Measurements from ENCODE around the gene RETSAT. TPM values are rescaled to one million over a fixed set of nuclear protein-coding genes. Genes with fewer than 3 reads are reported as not detected.

RETSAT gene
- total and polyA plus RNA-seq, 2 donors (not counting 1 experiment from before 2014, with no cell fraction given): 13.0 to 28.1 TPM

DNA sequence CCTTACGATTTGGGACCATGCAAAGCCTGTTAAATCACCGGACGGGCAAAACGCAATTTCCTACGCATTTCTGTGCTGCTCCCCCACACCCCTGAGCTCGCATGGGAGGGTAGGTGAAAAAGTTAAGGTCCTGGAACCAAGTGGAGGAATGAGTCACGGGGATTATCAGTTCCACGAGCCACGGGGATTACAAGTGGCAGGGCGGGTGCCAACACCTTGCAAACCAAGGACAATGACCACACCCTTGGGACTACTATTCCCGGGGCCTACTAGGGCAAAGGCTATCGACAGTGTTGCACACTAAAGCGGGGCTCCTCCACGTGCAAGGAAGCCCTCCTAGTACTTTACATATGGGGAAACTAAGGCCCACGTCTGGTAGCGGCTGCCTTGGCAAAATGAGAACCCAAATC lies 447 bp downstream of the RETSAT start:
- ChIA-PET CTCF (interaction anchor here (1.2 to 1.8 kb wide), 3 partner anchors 198 to 378 kb away, joined by 3 to 5 read pairs (median 4); no protein-coding TSS in a partner anchor), POLR2A (interaction anchor here (0.6 to 2.4 kb wide), 8 partner anchors 27 to 185 kb away, joined by 4 to 25 read pairs (median 6); partner anchors contain the start of genes CAPG, MAT2A, SH2D6 and TGOLN2)
- intact Hi-C loops (cut with micrococcal nuclease): loop anchor here (1.0 to 5.0 kb wide), 7 partner anchors 26 to 263 kb away; partner anchors contain the start of genes CAPG, GGCX, MAT2A and USP39
- peak overlapping the region; percentile 100 for H2AFZ ChIP-seq (ENCODE audit: insufficient read depth, low read depth, low read length, poor library complexity, severe bottlenecking)
- peak overlapping the region; percentile 95 for H3K27ac Mint-ChIP-seq
- 41% methylated on average over 12 of the region's 16 CpGs for WGBS (ENCODE audit: insufficient coverage)
- peak overlapping the region; percentile 97 for H3K4me2 ChIP-seq (replicated peaks; ENCODE audit: low read depth, low read length, poor library complexity, severe bottlenecking)
- peaks cover 38% of the 10 kb centered on the region for H3K4me1 Mint-ChIP-seq
- no peak for ATAC-seq (ENCODE audit: low read depth)
- peaks cover 0 to 25% of the 10 kb centered on the region in 2 experiments for H3K36me3 ChIP-seq (replicated peaks in 1 of 2; ENCODE audit: control extremely low read depth in 1 of 2, control insufficient read depth in 1 of 2, extremely low read depth in 1 of 2, insufficient read depth in 2 of 2, low read length in 1 of 2)
- TF ChIP-seq EZH2 (IDR thresholded peaks at IDR 0.05; ENCODE audit: borderline replicate concordance, insufficient read depth, low read depth, low read length, poor library complexity, severe bottlenecking): no peak
- TF ChIP-seq, protein P1, sequence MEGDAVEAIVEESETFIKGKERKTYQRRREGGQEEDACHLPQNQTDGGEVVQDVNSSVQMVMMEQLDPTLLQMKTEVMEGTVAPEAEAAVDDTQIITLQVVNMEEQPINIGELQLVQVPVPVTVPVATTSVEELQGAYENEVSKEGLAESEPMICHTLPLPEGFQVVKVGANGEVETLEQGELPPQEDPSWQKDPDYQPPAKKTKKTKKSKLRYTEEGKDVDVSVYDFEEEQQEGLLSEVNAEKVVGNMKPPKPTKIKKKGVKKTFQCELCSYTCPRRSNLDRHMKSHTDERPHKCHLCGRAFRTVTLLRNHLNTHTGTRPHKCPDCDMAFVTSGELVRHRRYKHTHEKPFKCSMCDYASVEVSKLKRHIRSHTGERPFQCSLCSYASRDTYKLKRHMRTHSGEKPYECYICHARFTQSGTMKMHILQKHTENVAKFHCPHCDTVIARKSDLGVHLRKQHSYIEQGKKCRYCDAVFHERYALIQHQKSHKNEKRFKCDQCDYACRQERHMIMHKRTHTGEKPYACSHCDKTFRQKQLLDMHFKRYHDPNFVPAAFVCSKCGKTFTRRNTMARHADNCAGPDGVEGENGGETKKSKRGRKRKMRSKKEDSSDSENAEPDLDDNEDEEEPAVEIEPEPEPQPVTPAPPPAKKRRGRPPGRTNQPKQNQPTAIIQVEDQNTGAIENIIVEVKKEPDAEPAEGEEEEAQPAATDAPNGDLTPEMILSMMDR (IDR thresholded peaks at IDR 0.05): no peak
- H3K9ac ChIP-seq (ENCODE audit: low read length): peak overlapping the region; percentile 100
- no peaks in the 10 kb centered on the region for H3K27me3 ChIP-seq (replicated peaks in 1 of 4; ENCODE audit: control extremely low read depth in 1 of 4, control insufficient read depth in 3 of 4, insufficient read depth in 4 of 4, low read length in 3 of 4)
- H3K27me3 Mint-ChIP-seq: no peaks in the 10 kb centered on the region
- no peak for DNase-seq
- H4K20me1 ChIP-seq (ENCODE audit: control insufficient read depth, insufficient read depth, low read length, poor library complexity, severe bottlenecking): no peaks in the 10 kb centered on the region
- peaks cover 57% of the 10 kb centered on the region for H3K79me2 ChIP-seq (ENCODE audit: control insufficient read depth, insufficient read depth, low read length)
- H3K4me1 ChIP-seq (ENCODE audit: control insufficient read depth in 2 of 2, insufficient read depth in 2 of 2, low read length in 2 of 2): peaks cover 19 to 26% of the 10 kb centered on the region in 2 donors
- H3K4me3 ChIP-seq (ENCODE audit: control extremely low read depth in 1 of 5, extremely low read depth in 1 of 5, insufficient read depth in 1 of 5, low read depth in 2 of 5, low read length in 4 of 5): peak overlapping the region; percentile 0 to 100 (median 85)
- peak overlapping the region; percentile 45 to 95 for H3K27ac ChIP-seq (ENCODE audit: low read length in 2 of 2)
- H3K9me3 ChIP-seq (ENCODE audit: control extremely low read depth in 1 of 3, control insufficient read depth in 2 of 3, insufficient read depth in 1 of 3, low read length in 2 of 3): no peaks in the 10 kb centered on the region
- H3K9me3 Mint-ChIP-seq (ENCODE audit: insufficient read depth): no peaks in the 10 kb centered on the region
- H3K4me3 Mint-ChIP-seq: peak overlapping the region; percentile 95

DNA sequence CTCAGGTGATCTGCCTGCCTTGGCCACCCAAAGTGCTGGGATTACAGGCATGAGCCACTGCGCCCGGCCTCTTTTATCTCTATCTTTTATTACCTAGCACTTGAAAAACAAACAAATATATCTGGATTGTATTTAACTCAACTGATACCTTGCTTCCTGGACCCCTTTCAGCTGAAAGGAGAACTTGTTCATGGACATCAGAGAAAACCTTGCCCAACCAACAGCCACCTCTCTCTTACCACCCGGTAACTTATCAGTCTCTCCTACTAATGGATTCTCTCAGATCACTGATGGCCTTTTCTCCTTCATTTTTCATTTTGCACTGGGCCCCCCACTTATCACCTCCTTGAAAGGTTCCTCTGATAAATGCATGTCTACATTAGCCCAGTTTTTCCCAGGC lies 6.7 kb downstream of the RETSAT start:
- Histone ChIP-seq H3K27ac (ENCODE audit: low read length in 2 of 2) (no peak overlapping the region), H3K4me2 (replicated peaks; ENCODE audit: low read depth, low read length, poor library complexity, severe bottlenecking) (no peak overlapping the region), H4K20me1 (ENCODE audit: control insufficient read depth, insufficient read depth, low read length, poor library complexity, severe bottlenecking) (no peaks in the 10 kb centered on the region), H3K36me3 (replicated peaks in 1 of 2; ENCODE audit: control extremely low read depth in 1 of 2, control insufficient read depth in 1 of 2, extremely low read depth in 1 of 2, insufficient read depth in 2 of 2, low read length in 1 of 2) (peaks cover 0 to 38% of the 10 kb centered on the region in 2 experiments), H3K27me3 (replicated peaks in 1 of 4; ENCODE audit: control extremely low read depth in 1 of 4, control insufficient read depth in 3 of 4, insufficient read depth in 4 of 4, low read length in 3 of 4) (no peaks in the 10 kb centered on the region), H3K79me2 (ENCODE audit: control insufficient read depth, insufficient read depth, low read length) (peaks cover 7% of the 10 kb centered on the region), H3K9ac (ENCODE audit: low read length) (no peak overlapping the region), H2AFZ (ENCODE audit: insufficient read depth, low read depth, low read length, poor library complexity, severe bottlenecking) (no peak overlapping the region), H3K4me3 (ENCODE audit: control extremely low read depth in 1 of 5, extremely low read depth in 1 of 5, insufficient read depth in 1 of 5, low read depth in 2 of 5, low read length in 4 of 5) (no peak overlapping the region), H3K4me1 (ENCODE audit: control insufficient read depth in 2 of 2, insufficient read depth in 2 of 2, low read length in 2 of 2) (no peaks in the 10 kb centered on the region), H3K9me3 (ENCODE audit: control extremely low read depth in 1 of 3, control insufficient read depth in 2 of 3, insufficient read depth in 1 of 3, low read length in 2 of 3) (no peaks in the 10 kb centered on the region)
- DNase-seq (no peak), ATAC-seq (ENCODE audit: low read depth) (no peak)
- ChIA-PET POLR2A (no interaction called here), CTCF (no interaction called here)
- 100% methylated on average over 1 of the region's 3 CpGs for WGBS (ENCODE audit: insufficient coverage)
- Mint-ChIP-seq H3K4me3 (no peak overlapping the region), H3K4me1 (peaks cover under 1% of the 10 kb centered on the region), H3K27me3 (no peaks in the 10 kb centered on the region), H3K27ac (no peak overlapping the region), H3K9me3 (ENCODE audit: insufficient read depth) (no peaks in the 10 kb centered on the region)
- TF ChIP-seq, protein P1 (IDR thresholded peaks at IDR 0.05): no peak
- TF ChIP-seq EZH2 (IDR thresholded peaks at IDR 0.05; ENCODE audit: borderline replicate concordance, insufficient read depth, low read depth, low read length, poor library complexity, severe bottlenecking): no peak
- intact Hi-C loops (cut with micrococcal nuclease): no loop called here
